Activated naive CD4-positive, alpha-beta T cell treated with anti-CD3 and anti-CD28 coated beads for 36 hours (primary cell): Measurements from ENCODE around the gene TBC1D4. TPM values are rescaled to one million over a fixed set of nuclear protein-coding genes. Genes with fewer than 3 reads are reported as not detected.

Experiments
- CTCF ChIA-PET: fragments of 350-600 bp; sonication (Branson Sonifier 250); formaldehyde crosslinking; loops from one replicate; lab custom pipeline; 2021; ENCODE audit warnings: antibody characterized with exemption; lab: Charles Lee
- DNase-seq: peaks from one replicate; pipeline ENCODE4 v3.0.0-alpha.2; 2020
- H3K27ac Mint-ChIP-seq: one replicate; pipeline ENCODE4 v1.8.0; 2021; ENCODE audit warnings: mild to moderate bottlenecking, mixed read lengths
- H3K27me3 Mint-ChIP-seq: one replicate; pipeline ENCODE4 v1.8.0; 2021; ENCODE audit warnings: low read depth, mixed read lengths
- H3K36me3 Mint-ChIP-seq: one replicate; pipeline ENCODE4 v1.8.0; 2021; ENCODE audit warnings: low read depth, mixed read lengths
- H3K4me1 Mint-ChIP-seq: one replicate; pipeline ENCODE4 v1.8.0; 2021; ENCODE audit warnings: low read depth, mixed read lengths
- H3K4me3 Mint-ChIP-seq: one replicate; pipeline ENCODE4 v1.8.0; 2021; ENCODE audit warnings: mild to moderate bottlenecking, moderate library complexity, mixed read lengths
- H3K9me3 Mint-ChIP-seq: one replicate; pipeline ENCODE4 v1.8.0; 2021; ENCODE audit warnings: mixed read lengths
- intact Hi-C: fragments of 100-400 bp; cut with micrococcal nuclease; formaldehyde crosslinking; loops from one replicate; pipeline ENCODE4 v1.15.1; 2023
- total RNA-seq, 2 experiments: library from RNA; stranded (reverse); gene quantifications; one replicate each; pipeline ENCODE4 v1.2.3, GENCODE V29; 2021

Gene TBC1D4
- total RNA-seq, 2 experiments from 2014 or later, result 13.4 to 19.7 TPM

DNA sequence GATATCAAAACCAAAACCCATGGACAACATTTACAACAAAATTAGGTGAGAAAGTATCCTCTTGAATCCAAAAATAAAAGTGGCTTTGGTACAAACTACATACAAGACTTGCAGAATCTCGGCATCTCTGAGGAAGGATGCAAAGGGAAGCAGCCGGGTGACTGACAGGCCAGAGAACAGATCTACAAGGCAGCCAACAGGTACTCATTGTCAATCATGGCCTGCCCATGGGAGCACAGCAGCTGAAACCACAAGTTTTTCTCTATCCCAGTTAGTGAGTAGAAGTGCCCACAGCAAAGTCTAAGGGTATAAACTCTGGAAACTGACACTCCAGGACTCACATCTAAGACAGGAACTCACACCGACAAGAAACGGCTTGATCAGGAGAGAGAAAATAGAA, 74.5 kb downstream of the TBC1D4 start:
- DNase-seq, result no peak
- Mint-ChIP-seq H3K4me1 (no peaks in the 10 kb centered on the region), H3K27me3 (no peaks in the 10 kb centered on the region), H3K27ac (no peak overlapping the region), H3K9me3 (no peaks in the 10 kb centered on the region), H3K36me3 (no peaks in the 10 kb centered on the region), H3K4me3 (no peak overlapping the region)
- intact Hi-C loops, result no loop called here
- CTCF ChIA-PET, result interaction anchor here (0.7 kb wide), 1 partner anchor 124 kb away, joined by 4 read pairs; no protein-coding TSS in a partner anchor

DNA sequence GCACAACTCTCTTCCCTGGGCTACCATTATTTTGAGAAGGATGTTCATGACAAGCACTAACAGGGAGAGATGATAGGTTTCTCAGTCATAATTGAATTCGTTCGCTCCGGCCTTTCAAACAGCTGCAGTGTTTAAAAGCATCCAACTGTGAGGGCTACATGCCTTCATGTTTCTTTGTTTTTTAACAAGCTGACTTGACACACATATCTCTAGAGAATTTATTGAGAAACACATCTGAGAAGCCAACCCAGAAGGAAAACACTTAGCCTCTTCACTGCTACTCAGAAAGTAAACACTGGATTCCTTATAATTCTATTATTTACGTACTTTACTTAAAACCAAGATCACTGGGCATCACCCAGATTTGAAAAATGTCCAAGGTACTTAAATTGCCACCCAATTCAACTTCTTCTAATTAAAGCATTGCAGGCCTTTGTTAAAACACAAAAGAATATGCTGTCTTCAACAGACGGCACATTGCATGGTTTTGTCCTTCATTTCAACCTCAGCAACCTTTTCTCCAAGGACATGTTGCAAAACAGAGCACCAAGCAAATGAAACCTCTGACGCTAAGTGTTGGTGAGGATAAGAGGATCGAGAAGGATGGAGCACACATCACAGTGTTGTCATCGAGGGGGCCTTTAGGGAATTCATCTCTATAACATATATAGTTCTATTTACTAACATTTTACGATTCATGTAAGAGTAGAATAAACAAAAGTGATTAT, 75.8 kb downstream of the TBC1D4 start:
- H3K9me3 Mint-ChIP-seq, result no peaks in the 10 kb centered on the region
- peaks cover 4% of the 10 kb centered on the region for H3K27me3 Mint-ChIP-seq
- CTCF ChIA-PET, result no interaction called here
- intact Hi-C loops, result no loop called here
- H3K4me1 Mint-ChIP-seq, result no peaks in the 10 kb centered on the region
- H3K27ac Mint-ChIP-seq, result no peak overlapping the region
- H3K4me3 Mint-ChIP-seq, result no peak overlapping the region
- DNase-seq, result no peak
- no peaks in the 10 kb centered on the region for H3K36me3 Mint-ChIP-seq

DNA sequence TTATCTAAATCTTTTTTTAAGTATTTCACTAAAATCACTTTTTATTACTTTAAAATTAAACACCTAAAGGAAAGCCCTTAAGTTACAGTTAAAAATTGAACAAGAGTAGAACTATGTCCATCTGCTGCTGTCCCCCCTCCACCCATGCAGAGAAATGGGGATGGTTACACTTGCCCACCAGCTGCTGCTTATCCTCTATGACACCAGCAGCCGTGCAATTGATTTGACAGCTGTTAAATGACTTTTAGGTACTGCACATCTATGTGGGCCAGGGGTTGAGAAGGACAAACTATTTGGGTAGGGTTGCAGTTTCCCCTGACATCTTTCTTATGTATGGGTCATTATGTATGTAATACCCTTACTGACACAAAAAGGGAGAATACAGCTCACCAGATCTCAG, 77.2 kb downstream of the TBC1D4 start:
- Mint-ChIP-seq H3K4me3 (no peak overlapping the region), H3K9me3 (no peaks in the 10 kb centered on the region), H3K27ac (no peak overlapping the region), H3K27me3 (peaks cover 7% of the 10 kb centered on the region), H3K4me1 (no peaks in the 10 kb centered on the region), H3K36me3 (no peaks in the 10 kb centered on the region)
- intact Hi-C loops, result no loop called here
- no peak for DNase-seq
- CTCF ChIA-PET, result interaction anchor here (1.1 kb wide), 1 partner anchor 32 kb away, joined by 3 read pairs; no protein-coding TSS in a partner anchor

DNA sequence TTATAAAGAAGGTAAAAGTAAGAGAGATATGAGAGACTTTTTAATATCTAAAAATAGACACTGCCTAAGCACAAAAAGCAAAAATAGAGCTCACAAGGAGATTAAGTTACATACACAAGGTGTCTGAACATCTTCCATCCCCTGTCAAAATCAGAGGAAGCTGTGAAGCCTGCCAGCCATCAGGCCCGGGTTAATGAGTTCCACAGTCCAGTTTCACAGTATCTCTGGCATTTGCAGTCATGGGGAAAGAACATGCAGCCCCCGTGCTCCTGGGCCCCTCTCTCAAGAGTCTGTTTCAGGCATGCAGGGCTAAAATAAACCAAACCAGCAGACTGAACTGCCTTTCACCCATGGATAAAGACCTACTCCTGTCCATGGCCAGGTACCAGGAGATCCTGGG, 79.2 kb downstream of the TBC1D4 start:
- no peaks in the 10 kb centered on the region for H3K4me1 Mint-ChIP-seq
- DNase-seq, result no peak
- no peaks in the 10 kb centered on the region for H3K9me3 Mint-ChIP-seq
- CTCF ChIA-PET, result interaction anchor here (0.7 kb wide), 1 partner anchor 31 kb away, joined by 3 read pairs; no protein-coding TSS in a partner anchor
- intact Hi-C loops, result no loop called here
- no peak overlapping the region for H3K4me3 Mint-ChIP-seq
- no peak overlapping the region for H3K27ac Mint-ChIP-seq
- H3K27me3 Mint-ChIP-seq, result peaks cover 7% of the 10 kb centered on the region
- no peaks in the 10 kb centered on the region for H3K36me3 Mint-ChIP-seq

DNA sequence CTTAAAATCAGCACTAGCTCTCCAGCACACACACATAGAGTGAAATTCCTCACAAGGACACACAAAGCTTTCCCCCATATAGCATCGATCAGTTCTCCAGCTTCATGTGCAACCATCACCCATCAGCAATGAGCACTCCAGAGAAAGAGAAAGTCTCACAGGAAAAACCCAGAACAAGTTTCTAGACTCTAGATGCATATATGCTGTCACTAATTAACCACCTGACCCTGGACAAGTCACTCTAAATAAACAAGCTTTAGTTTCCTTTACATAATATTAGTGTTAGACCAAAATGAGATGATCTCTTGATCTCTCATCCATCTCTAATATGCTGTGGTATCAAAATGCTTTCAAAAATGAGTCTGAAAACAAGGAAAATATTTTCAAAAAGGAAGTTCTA, 81.2 kb downstream of the TBC1D4 start:
- H3K27me3 Mint-ChIP-seq, result peaks cover 9% of the 10 kb centered on the region
- H3K36me3 Mint-ChIP-seq, result no peaks in the 10 kb centered on the region

DNA sequence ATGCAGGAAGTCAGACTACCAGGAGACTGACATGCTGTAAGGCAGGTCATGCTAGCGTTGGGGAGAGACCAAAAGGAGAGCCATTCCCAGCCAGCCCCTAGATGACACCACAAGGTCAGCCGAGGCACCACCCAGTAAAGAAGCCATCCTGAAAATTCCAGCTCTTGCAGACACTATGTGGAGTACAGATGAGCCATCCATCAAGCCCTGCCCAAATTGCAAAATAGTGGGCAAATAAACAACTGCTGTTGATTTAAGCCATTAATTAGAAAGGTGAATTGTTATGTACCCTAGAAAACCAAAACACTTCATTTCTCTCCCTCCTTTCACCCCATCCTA, 82.1 kb downstream of the TBC1D4 start:
- H3K27me3 Mint-ChIP-seq, result peaks cover 9% of the 10 kb centered on the region
- H3K36me3 Mint-ChIP-seq, result no peaks in the 10 kb centered on the region
- H3K4me3 Mint-ChIP-seq, result no peak overlapping the region
- CTCF ChIA-PET, result interaction anchor here (1.5 kb wide), 1 partner anchor 30 kb away, joined by 3 read pairs; no protein-coding TSS in a partner anchor
- H3K4me1 Mint-ChIP-seq, result no peaks in the 10 kb centered on the region
- intact Hi-C loops, result no loop called here
- DNase-seq, result no peak
- H3K27ac Mint-ChIP-seq, result no peak overlapping the region
- peaks cover 2% of the 10 kb centered on the region for H3K9me3 Mint-ChIP-seq

More for the DNA sequence above, 81.2 kb downstream of the TBC1D4 start:
- DNase-seq, result no peak
- no peak overlapping the region for H3K4me3 Mint-ChIP-seq
- intact Hi-C loops, result no loop called here
- no peak overlapping the region for H3K27ac Mint-ChIP-seq
- H3K4me1 Mint-ChIP-seq, result no peaks in the 10 kb centered on the region
- CTCF ChIA-PET, result interaction anchor here (1.0 to 1.8 kb wide), 3 partner anchors 29 to 181 kb away, joined by 3 to 7 read pairs (median 3); no protein-coding TSS in a partner anchor
- peaks cover 2% of the 10 kb centered on the region for H3K9me3 Mint-ChIP-seq

DNA sequence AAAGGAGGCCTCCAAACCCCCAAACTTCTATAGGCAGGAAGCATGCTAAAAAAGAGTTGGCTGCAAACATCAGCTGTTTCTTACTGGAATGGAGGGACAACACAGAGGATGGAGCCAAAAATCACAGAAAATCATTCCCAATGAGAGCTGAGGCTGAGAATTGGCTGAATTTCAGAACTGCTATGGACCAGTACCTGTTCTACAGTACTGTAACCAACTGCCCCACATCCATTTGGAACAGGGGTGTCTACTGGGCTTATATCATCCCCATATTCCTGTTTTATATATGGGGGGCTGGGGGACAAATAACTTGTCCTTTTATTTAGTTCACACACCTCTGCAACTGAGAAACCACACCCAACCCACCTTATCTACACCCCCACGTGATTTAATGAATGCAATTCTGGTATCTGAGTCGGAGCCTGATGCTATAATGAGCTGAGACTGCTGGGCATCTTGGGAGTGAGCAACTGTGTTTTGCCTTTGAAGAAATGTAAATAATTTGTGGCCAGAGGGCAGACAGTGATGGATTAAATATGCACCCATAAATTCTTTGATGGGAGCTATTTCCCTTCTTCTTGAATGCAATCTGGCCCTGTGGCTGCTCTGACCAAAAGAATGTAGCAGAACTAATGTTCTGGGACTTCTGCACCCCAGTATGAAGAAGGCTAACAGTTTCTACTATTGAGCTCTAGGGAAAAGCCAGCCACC, 82.6 kb downstream of the TBC1D4 start:
- Mint-ChIP-seq H3K36me3 (no peaks in the 10 kb centered on the region), H3K27ac (no peak overlapping the region), H3K9me3 (peaks cover 2% of the 10 kb centered on the region), H3K27me3 (peaks cover 9% of the 10 kb centered on the region), H3K4me3 (no peak overlapping the region), H3K4me1 (no peaks in the 10 kb centered on the region)
- no peak for DNase-seq
- CTCF ChIA-PET, result no interaction called here
- intact Hi-C loops, result no loop called here

DNA sequence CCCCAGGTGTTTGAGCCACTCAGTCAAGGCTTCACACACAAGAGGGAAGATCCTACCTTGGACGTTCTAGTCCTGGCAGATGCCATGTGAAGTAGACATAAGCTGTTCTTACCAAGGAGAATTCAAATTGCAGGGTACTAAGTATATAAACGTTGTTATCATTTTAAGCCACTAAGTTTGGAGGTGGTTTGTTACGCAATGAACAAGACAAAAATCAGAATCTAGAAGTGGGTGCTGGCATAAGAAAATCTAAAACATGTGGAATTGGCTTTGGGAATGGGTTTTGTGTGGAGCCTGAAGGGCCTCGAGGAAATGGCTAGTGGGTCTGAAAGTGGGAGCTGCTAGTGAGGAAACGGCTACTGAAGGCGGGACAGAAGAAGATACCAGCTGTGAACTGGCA, 83.9 kb downstream of the TBC1D4 start:
- peaks cover 2% of the 10 kb centered on the region for H3K9me3 Mint-ChIP-seq
- H3K27me3 Mint-ChIP-seq, result peaks cover 9% of the 10 kb centered on the region
- intact Hi-C loops, result no loop called here
- no peak overlapping the region for H3K4me3 Mint-ChIP-seq
- H3K36me3 Mint-ChIP-seq, result no peaks in the 10 kb centered on the region
- H3K4me1 Mint-ChIP-seq, result no peaks in the 10 kb centered on the region
- CTCF ChIA-PET, result no interaction called here
- no peak for DNase-seq
- no peak overlapping the region for H3K27ac Mint-ChIP-seq

DNA sequence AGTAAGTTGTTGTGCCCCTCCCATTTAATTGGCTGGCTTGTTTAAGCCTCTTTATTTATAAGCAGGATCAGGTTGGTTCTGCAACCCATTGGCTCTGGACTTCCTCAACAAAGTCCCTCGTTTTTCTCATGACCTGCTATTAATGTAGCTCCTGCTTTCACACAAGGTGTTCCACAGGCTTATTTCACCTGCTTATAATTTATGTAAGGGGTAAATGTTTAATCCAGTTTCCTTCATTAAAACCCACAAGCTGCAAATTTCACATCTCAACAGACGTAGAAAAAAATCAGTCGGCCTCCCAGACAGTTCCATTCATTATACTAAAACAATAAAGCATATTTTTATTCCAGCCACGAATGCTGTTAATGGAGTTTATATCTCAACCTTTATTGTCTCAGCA, 86.1 kb downstream of the TBC1D4 start:
- DNase-seq, result no peak

DNA sequence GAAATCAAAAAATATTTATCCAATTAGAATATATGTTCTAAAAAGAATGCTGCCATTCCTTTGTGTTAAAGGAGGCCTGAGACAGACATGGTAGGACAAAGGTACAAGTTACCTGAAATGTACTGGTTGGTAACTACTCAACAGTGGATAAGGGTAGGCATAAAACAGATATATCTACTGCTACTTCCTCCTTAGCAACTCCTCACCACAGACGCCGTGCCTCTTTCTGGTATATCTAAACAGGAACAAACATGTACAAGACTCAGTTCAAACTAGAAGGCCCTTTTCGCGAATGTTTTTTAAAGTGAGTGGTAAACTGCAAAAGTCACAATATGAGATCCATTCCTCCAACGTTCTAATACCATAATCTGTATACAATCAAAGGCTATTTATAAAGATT, 86.9 kb downstream of the TBC1D4 start:
- peaks cover 3% of the 10 kb centered on the region for H3K27me3 Mint-ChIP-seq
- H3K4me1 Mint-ChIP-seq, result no peaks in the 10 kb centered on the region
- intact Hi-C loops, result no loop called here
- CTCF ChIA-PET, result no interaction called here
- no peaks in the 10 kb centered on the region for H3K36me3 Mint-ChIP-seq
- H3K9me3 Mint-ChIP-seq, result peaks cover 2% of the 10 kb centered on the region
- no peak for DNase-seq
- H3K27ac Mint-ChIP-seq, result no peak overlapping the region
- no peak overlapping the region for H3K4me3 Mint-ChIP-seq

More for the DNA sequence above, 86.1 kb downstream of the TBC1D4 start:
- intact Hi-C loops, result no loop called here
- Mint-ChIP-seq H3K4me3 (no peak overlapping the region), H3K9me3 (peaks cover 2% of the 10 kb centered on the region), H3K27me3 (peaks cover 5% of the 10 kb centered on the region), H3K36me3 (no peaks in the 10 kb centered on the region), H3K27ac (no peak overlapping the region), H3K4me1 (no peaks in the 10 kb centered on the region)
- CTCF ChIA-PET, result interaction anchor here (1.1 kb wide), 1 partner anchor 23 kb away, joined by 3 read pairs; no protein-coding TSS in a partner anchor

DNA sequence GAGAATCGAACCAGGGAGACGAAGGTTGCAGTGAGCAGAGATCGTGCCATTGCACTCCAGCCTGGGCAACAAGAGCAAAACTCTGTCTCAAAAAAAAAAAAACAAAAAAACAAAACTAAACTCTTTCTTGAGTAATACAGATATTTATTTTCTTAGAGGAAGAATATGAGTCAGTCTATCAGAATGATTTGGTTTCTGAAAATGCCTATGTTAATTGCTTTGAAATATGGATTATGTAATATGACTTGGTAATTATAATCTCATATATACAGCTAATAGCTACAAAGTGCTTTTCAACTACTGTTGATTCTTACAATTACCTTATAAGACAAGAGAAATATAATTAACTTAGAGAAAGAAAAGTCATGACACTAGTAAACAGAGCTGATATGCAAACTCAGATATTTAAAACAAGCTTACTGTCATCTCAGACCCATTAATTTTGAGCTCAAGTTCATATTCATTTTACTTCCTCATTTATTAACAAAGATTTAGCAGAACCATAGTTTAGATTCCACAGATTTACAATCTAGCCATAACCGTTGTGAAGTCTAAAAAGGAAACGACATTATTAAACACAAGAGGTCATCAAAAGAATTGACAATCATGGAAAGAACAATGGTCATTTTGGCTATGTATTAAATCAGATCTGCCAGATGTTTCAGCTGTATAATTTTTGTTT, 88.0 kb downstream of the TBC1D4 start:
- no peaks in the 10 kb centered on the region for H3K4me1 Mint-ChIP-seq
- no peaks in the 10 kb centered on the region for H3K36me3 Mint-ChIP-seq
- CTCF ChIA-PET, result no interaction called here
- DNase-seq, result no peak
- intact Hi-C loops, result no loop called here
- no peak overlapping the region for H3K4me3 Mint-ChIP-seq
- peaks cover 2% of the 10 kb centered on the region for H3K9me3 Mint-ChIP-seq
- peaks cover 2% of the 10 kb centered on the region for H3K27me3 Mint-ChIP-seq
- H3K27ac Mint-ChIP-seq, result no peak overlapping the region

DNA sequence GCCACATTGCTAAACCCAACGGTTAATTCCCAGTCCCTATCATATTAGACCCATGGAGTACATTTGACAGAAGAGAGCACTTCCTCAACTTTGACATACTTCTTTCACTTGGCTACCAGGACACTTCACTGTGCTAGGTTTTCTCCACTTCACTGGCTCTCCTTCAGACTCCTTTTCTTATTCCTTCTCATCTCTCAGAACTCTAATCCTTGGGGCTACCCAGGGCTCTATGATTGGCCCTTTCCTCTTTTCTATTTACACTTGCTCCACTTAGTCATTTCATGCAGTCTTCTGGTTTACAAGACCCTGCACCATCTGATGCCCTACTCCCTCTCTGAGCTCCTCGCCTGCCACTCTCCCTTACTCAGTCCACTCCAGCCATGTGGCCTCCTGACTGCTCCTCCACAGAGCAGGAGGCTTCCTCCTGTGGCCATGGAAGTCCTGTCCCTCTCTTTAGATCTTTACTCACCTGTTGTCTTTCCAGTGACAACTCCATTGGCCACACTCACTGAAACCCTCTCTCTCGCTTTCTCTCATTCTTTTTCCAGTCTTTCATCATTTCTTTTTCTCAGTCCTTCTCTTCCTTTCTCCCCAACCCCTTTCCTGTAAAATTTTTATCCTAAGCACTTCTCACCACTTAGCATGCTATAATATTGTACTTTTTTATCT, 90.4 kb downstream of the TBC1D4 start:
- Mint-ChIP-seq H3K27ac (no peak overlapping the region), H3K4me3 (no peak overlapping the region), H3K27me3 (no peaks in the 10 kb centered on the region), H3K36me3 (no peaks in the 10 kb centered on the region), H3K9me3 (no peaks in the 10 kb centered on the region), H3K4me1 (peaks cover 4% of the 10 kb centered on the region)
- DNase-seq, result no peak
- intact Hi-C loops, result no loop called here
- CTCF ChIA-PET, result no interaction called here
